NCI-H748 (cell line): ENCODE measurements around the gene PDLIM7.

Experiments
- DNase-seq: peaks from one replicate; lab custom pipeline; 2025; ENCODE audit not compliant: unreplicated experiment; lab: John Stamatoyannopoulos, UW

The PDLIM7 gene

GRCh38 chr5:177507596-177508220 lies 10.3 kb upstream of the PDLIM7 start:
- DNase-seq = no peak

- DNase-seq = peak; percentile 8
Measured at GRCh38 chr5:177507165-177507564, 9.8 kb upstream of the PDLIM7 start.

- no peak for DNase-seq
Measured at GRCh38 chr5:177505075-177505474, 7.7 kb upstream of the PDLIM7 start.

DNA sequence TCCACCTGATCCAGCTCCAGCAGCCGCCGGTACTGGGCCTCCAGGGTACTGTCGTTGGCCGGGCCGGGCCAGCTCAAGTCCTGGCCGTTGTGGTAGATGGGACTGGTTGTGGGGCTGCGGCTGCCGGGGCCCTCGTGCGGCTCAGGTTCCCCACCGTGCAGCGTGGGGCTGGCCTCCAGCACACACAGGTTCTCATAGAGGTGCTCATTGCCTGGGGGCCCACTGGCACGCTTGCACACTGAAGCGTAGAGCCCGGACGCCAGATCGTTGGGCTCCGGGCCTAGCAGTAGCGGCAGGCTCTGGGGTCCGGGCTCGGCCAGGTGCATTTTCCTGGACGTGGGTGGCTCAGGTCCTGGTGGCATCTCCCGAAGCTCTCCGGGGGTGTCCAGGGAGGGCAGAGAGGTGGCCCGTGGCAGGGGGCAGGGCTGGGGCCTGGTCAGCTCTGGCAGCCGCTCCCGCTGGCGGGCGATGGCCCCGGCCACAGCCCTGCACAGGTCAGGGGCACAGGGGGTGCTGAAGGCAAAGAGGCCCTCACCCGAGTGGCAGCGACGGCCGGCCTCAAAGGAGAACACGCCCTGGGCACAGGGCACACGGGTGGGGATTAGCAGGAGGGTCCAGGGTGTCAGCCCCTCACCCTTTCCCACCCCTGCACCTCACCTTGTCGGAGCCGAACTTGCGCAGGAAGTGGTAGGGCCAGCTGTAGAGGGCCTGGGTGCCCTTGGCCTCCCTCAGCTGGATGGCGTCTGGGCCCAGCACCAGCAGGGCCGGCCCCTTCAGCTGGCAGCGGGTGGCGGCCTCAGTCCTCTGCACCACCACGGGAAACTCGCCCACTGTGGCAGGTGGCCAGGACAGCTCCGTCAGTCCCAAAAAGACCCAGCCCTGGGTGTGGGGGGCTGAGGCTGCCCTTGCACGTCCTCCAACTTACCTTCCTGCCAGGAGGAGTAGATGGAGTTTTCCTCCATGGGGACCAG lies 7.0 kb upstream of the PDLIM7 start:
- DNase-seq = no peak

- no peak for DNase-seq
Measured at GRCh38 chr5:177503351-177504085, 6.1 kb upstream of the PDLIM7 start.

DNA sequence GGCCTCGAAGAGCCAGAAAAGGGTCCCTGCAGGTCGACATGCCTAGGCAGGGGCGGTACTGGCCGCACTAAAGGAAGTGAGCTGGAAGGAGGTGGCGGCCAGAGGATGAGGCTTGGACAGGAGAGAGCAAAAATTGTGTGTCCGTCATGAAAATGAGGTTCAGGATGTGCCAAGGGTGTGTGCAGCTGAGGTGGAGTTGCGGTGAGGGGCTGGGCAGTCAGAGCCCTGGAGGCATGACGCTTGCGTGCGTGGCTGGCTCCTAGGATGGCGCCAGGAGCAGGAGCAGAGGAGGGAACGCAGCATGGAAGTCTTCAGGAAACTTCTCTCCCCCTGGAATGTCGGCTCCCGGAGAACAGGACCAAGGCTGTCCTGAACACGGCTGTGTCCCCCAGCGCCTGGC lies 5.5 kb upstream of the PDLIM7 start:
- no peak for DNase-seq

DNA sequence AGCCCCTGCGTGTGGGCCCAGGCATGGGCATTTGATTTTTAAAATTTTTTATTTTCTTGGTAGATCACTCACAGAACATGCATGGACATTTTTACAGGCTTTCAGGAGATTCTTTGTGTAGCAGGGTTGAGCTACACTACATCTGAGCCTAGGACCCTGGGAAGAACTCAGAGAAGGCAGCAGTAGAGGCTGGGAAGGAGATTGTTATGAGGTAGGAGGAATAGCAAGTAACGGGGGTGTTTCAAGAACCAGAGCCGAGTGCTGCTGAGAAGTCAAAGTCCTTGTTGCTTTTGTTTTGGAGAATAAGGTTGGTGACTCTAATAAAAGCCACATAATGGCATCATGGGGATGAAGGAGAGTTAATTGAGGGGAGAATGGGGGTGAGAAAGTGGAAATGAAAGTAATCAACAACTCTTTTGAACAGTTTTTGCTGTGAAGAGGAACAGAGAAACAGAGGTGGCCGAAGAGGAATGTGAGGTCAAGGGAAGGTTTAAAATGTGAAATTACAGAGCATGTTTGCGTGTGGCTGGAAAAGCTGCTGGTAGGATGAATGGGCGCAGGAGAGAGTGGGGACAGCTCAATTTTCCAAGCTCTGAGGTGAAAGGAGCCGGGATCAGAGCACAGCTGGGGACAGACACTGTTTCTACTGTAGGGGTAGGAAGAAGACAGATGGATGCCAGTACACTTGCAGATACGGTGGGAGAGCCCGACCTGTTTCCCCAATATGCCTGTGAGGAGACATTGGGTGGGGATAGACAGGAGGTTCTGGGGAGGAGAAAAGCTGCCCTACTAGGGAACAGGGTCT lies 4.7 kb upstream of the PDLIM7 start:
- DNase-seq = no peak

GRCh38 chr5:177500685-177501522 lies 3.5 kb upstream of the PDLIM7 start:
- DNase-seq = peak; percentile 81

- DNase-seq = no peak
Measured at GRCh38 chr5:177499842-177500241, 2.4 kb upstream of the PDLIM7 start.

DNA sequence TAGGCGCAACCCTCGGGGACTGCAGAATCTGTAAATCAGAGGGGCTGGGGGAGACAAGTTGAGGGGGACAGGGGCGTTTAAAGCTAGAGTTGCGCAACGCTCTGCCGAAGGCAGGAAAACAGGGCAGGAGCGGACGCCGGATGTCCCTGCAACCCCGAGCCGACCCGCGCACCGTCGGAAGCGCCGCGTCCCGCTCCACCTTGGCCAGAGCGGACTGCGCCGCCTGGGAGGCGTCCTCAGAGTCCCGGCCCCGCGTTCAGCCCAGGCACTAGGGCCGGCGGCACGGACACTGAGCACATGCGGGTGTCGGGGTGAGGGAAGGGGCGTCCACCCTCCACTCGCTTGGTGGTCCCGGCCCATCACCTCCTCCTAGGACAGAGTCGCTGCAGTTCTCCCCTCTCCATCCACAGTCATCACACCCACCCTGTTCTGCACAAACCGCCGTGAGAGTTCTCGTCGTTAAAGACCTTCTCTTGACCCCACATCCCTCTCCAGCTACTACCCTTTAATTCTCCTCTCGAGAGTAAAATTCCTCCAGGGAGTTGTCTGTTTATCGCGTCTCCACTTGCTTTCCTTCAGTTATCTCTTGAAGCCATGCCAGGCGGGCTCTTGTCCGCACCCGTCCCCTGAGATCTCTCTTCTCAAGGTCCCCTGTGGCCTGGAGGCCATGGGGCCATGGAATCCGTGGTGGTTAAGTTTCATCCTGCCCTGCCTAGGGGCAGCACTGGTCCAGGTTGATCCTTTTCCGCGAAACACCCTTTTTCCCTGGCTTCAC lies 796 bp upstream of the PDLIM7 start:
- DNase-seq = peak; percentile 72

GRCh38 chr5:177496727-177497291 lies 595 bp downstream of the PDLIM7 start:
- DNase-seq = peak; percentile 92

GRCh38 chr5:177496070-177496726 lies 1.2 kb downstream of the PDLIM7 start:
- DNase-seq = no peak

DNA sequence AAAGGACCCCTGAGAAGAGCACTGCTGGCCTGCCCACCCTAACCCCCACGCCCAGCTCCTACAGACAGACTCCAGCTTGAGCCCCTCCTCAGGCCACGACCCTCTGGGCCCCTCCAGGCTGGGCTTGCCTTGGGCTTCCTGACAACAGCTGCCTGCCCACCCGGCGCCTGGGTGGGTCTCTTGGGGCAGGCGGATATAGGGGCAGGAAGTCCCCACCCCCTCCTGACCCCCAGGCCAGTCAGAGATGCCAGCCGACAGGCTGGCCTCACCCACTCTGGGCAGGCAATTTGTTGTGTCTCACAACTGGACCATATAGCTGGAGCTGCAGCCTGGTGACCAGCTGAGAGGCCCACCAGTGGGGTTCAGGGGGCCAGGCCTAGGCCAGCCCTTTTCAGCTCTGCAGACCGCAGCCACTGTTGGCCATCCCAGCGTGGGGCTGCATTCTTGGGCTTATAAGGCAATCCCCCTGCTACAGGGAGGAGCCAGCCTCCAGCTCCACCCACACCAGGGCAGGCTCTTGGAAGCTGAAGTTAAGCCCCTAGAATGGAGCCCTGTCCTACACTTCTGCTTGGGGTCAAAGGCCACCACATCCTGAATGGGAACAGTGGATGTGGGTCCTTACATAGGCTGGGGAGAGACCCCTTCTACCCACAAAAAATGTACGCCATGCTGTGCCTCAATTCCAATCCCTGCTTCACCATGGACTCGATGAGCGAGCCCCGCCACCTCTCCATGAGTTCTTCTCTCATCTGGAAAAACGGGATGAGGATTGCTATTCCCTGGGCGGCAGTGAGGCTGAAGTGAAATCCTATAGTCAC lies 2.0 kb downstream of the PDLIM7 start:
- no peak for DNase-seq

- no peak for DNase-seq
Measured at GRCh38 chr5:177494346-177495195, 2.8 kb downstream of the PDLIM7 start.

DNA sequence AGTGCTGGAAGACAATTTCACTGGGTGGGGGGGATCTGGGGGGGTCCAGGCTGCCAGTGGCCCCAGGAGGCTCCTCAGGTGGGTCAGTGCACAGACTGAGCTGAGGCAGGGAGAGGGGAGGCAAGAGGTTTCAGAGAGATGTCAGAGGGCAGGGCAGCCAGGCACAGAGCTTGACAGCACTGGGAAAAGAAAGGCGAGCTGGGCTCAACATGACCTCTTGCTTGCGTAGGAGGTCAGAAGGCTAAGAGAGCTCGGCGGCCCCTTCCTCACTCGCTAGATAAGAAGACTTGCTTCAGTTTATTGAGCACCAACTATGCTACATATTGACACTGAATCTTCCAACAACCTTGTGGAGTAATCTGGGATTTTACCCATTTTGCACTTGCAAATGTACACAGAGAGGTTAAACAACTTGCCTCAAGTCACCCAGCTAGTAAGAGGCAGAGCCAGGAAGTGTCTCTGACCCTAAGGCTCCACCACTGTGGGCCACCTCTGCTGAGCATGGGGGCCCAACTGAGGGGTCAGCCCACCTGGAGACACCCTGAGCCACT lies 3.5 kb downstream of the PDLIM7 start:
- DNase-seq = no peak

GRCh38 chr5:177492841-177493240 lies 4.6 kb downstream of the PDLIM7 start:
- DNase-seq = no peak
